GM15510 (cell line): ENCODE measurements around the gene NOL4L.

Experiments used
- POLR2A ChIP-seq: IDR thresholded peaks from 3 replicates; pipeline ENCODE4 v1.6.1; 2011; ENCODE audit warnings: borderline replicate concordance; ENCODE audit not compliant: insufficient read length; ENCODE audit errors: extremely low read depth

Gene NOL4L

DNA sequence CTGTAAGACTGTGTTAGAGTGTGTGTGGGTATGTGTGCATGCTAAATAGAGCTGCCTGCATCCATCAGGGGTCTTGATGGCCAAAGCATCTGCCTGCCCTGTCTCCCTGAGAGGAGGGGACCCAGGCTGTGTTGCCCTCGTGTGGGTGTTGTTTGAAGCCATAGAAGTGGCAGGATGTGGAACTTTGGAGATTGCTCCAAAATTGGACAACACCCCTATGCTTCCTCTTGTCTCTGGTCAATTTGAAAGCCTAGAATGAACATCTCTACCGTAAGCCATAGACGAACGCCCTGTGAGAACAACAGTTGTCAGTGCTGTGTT is 144.4 kb downstream of the NOL4L start:
- no peak for TF ChIP-seq POLR2A

DNA sequence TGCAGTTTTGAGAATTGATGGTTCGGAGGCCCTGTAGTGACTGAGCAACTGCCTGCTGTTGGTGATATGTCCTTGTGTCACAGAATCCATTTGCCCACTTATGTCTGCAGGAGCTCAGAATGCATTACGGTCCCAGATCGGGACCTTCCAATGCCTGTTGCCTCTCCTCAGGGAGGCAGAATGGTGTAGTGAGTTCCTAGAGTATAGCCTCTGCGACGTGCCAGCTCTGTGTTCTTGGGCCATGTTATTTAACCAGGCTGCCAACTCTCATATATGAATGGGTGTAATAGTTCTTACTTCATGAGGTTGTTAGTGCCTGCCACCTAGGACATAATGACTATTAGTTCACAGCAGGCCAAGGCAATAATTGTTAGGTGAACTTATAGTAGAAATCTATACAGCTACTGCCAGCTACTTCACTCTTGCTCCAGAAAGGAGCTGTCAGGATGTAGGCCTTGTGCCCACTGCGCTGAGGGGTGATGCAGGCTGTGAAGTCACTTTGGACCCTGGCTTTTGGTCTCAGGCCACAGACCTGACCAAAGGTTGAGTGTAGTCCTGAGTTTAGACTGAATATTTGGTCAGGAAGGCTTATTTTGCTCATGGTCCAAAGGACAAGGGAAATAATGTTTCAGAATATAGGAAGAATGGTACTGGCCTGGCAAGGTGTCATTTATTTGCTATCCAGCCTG is 144.9 kb downstream of the NOL4L start:
- TF ChIP-seq POLR2A = no peak

DNA sequence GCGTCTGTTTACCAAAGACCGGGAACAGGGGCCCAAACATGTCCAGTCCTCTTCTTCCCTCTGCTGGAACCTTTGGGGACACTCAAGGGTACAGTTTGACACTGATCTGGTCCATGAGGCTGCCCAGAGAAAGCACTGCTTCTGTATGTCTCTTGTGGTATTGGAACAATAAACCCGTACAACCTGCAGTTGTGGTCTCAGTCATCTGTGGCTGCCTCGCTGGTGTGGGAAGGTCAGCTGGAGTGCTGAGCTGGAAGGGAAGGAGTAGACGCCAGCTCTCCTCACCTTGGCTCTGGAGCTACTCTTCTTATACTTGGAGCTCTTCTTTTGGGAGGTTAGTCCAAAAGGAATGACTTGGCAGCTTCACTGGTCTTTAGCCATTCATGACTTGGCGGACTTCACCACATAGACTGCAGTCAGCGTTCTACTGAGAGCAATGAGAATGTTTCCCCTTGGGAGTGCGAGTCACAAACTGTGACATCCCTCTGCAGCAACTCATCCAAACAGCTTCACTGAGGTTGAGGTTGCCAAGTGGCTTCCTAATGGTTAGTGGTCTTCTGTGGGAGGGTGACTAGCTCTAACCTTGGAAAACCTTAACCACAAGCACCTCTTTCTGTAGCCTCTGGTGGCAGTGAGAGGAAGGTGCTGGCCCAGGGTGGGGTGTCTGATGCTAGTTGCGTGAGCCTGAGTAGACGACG is 145.9 kb downstream of the NOL4L start:
- no peak for TF ChIP-seq POLR2A

DNA sequence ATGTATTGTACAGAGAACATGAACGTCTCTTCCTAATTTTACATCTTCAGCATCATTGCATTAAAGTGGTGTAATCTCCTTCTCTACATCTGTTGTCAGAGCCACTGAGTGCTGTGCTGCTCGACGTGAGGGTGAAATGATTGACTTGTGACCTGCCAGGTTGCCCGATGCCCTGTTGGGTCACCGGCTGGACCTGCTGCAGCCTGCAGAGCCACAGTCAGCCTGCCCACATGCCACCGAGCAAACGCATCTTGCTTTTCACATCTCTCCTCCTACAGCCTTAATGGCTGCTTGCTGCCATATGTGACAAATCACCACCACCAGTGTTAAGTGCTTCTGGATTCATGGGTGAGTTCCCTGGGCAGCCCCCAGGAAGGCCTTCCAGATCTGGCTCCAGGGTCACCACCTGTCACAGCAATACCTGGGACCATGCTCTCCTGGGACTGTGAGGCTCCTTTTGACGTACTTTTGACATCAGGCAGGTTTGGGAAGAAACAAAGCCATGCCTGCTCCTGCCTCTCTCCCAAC is 146.7 kb downstream of the NOL4L start:
- TF ChIP-seq POLR2A = no peak

DNA sequence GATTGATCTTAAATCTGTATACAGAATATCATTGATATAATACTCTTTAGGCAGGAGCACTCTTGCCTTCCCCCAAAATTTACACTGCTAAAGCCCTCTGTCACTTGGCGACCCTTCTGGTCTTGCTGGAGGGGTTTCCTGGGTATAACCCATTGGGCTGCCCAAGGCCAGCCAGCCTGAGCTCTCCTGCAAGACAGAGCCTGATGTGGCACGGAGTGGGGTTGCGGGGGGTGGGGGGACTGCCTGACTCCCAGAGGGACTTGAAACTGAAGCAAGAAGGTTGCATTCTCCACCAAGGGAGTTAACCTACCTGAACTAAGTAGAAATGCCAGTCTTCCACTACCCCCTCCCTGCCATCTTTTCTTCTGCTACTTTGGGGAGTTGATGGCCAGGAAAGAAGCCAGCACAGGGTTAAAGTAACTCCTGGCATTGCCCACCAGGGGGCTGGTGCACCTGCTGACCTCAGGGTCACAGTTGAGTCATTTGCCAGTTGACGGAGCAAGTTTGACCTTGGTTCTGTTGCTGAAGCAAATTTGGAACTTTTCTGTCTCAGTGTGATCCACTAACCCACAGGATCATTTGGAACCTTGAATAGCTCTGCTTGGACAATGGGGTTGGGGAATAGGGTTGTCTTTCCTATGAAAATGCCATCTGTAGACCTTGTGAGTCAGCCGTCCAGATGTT is 147.6 kb downstream of the NOL4L start:
- TF ChIP-seq POLR2A = no peak

DNA sequence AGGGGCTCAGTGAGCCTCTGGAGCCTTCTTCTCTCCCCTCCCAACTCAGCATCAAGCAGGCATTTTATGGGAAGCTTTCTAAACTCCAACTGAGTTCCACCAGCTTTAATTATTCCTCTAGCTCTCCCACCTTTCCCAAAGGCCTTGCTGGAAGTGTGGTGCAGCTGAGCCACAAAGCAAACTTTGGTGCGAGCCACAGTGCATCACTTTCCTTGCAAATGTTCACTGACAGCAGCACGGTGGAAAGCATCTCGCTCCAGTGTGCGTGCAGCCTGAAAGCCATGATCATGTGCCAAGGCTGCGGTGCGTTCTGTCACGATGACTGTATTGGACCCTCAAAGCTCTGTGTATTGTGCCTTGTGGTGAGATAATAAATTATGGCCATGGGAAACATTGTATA is 148.2 kb downstream of the NOL4L start:
- TF ChIP-seq POLR2A = no peak

DNA sequence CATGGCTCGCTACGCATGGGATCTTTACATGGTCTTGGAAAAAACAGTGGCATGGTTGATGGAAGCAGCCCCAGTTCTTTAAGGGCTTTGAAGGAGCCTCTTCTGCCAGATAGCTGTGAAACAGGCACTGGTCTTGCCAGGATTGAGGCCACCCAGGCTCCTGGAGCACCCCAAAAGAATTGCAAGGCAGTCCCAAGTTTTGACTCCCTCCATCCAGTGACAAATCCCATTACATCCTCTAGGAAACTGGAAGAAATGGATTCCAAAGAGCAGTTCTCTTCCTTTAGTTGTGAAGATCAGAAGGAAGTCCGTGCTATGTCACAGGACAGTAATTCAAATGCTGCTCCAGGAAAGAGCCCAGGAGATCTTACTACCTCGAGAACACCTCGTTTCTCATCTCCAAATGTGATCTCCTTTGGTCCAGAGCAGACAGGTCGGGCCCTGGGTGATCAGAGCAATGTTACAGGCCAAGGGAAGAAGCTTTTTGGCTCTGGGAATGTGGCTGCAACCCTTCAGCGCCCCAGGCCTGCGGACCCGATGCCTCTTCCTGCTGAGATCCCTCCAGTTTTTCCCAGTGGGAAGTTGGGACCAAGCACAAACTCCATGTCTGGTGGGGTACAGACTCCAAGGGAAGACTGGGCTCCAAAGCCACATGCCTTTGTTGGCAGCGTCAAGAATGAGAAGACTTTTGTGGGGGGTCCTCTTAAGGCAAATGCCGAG is 148.8 kb downstream of the NOL4L start:
- no peak for TF ChIP-seq POLR2A

DNA sequence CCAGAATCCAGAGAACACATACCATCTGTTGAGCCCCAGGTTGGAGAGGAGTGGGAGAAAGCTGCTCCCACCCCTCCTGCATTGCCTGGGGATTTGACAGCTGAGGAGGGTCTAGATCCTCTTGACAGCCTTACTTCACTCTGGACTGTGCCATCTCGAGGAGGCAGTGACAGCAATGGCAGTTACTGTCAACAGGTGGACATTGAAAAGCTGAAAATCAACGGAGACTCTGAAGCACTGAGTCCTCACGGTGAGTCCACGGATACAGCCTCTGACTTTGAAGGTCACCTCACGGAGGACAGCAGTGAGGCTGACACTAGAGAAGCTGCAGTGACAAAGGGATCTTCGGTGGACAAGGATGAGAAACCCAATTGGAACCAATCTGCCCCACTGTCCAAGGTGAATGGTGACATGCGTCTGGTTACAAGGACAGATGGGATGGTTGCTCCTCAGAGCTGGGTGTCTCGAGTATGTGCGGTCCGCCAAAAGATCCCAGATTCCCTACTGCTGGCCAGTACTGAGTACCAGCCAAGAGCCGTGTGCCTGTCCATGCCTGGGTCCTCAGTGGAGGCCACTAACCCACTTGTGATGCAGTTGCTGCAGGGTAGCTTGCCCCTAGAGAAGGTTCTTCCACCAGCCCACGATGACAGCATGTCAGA is 149.6 kb downstream of the NOL4L start:
- no peak for TF ChIP-seq POLR2A

DNA sequence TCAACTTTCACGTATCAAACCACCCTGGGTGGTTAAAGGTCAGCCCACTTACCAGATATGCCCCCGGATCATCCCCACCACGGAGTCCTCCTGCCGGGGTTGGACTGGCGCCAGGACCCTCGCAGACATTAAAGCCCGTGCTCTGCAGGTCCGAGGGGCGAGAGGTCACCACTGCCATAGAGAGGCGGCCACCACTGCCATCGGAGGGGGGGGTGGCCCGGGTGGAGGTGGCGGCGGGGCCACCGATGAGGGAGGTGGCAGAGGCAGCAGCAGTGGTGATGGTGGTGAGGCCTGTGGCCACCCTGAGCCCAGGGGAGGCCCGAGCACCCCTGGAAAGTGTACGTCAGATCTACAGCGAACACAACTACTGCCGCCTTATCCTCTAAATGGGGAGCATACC is 150.7 kb downstream of the NOL4L start:
- no peak for TF ChIP-seq POLR2A

DNA sequence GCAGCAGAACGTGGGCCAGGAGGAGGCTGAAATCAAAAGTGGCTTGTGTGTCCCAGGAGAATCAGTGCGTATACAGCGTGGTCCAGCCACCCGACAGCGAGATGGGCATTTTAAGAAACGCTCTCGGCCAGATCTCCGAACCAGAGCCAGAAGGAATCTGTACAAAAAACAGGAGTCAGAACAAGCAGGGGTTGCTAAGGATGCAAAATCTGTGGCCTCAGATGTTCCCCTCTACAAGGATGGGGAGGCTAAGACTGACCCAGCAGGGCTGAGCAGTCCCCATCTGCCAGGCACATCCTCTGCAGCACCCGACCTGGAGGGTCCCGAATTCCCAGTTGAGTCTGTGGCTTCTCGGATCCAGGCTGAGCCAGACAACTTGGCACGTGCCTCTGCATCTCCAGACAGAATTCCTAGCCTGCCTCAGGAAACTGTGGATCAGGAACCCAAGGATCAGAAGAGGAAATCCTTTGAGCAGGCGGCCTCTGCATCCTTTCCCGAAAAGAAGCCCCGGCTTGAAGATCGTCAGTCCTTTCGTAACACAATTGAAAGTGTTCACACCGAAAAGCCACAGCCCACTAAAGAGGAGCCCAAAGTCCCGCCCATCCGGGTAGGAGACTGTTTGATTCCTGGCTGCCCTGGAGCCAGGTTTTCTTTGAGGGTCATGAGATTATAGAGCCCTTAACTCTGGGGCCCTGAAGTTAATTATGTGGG is 151.7 kb downstream of the NOL4L start:
- TF ChIP-seq POLR2A = no peak

DNA sequence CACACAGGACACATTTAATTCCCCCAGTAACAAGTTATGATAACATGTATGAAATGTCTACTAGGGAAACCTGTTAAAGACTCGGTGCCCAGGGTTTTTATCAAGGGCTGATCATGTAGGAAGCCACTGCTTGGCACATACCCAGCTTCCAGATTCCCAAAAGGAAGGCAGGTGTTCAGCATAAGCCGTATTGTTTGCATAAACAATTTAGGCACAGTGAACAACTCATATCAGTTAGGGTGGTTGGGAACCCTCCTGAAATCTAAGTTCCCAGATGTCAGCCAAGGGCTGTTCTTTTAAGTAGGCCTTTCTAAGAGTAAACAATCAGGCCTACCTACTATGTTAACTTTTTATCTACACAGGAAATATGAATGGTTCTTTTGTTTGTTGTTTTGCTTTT is 152.9 kb downstream of the NOL4L start:
- TF ChIP-seq POLR2A = no peak

DNA sequence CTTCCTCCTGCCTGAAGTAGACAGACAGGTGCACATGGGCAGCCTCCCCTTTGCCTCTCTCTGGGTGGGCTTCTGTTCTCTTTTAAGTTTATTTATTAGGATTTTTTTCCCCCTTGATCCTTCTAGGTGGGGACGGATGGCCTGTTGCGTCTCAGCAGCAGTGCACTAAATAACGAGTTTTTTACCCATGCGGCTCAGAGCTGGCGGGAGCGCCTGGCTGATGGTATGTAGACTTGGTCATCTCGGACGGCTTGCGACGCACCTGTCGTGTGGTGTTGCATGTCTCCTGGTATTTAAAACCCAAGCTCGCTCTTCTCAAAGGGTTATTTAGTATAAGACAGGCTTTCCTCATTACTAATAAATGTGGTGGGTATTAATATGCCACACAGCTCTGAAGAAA is 153.7 kb downstream of the NOL4L start:
- TF ChIP-seq POLR2A = no peak

DNA sequence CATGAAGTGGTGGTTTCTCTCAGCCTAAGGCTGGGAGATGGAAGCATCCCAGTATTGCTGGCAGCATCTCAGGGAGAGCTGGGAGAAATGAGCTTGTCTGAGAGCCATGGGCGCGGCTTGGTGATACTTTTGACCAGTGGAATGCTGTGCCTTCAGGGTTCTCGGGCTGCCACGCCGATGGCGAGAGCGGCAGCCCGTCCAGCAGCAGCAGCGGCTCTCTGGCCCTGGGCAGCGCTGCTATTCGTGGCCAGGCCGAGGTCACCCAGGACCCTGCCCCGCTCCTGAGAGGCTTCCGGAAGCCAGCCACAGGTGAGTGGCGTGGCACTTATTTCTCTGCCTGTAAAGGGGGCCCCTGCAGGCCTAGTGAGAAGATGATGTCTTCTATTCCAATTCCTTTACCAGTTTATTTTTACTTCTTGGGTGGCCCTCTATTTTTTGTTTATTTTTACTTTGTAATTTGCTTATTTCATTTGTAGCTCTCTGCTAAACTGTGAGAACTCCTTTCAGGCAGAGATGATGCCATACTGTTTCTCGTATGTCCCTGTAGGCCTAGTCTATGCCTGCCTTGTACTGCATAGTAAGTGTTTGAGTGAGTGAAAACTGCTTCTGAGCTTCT is 155.3 kb downstream of the NOL4L start:
- TF ChIP-seq POLR2A = no peak

DNA sequence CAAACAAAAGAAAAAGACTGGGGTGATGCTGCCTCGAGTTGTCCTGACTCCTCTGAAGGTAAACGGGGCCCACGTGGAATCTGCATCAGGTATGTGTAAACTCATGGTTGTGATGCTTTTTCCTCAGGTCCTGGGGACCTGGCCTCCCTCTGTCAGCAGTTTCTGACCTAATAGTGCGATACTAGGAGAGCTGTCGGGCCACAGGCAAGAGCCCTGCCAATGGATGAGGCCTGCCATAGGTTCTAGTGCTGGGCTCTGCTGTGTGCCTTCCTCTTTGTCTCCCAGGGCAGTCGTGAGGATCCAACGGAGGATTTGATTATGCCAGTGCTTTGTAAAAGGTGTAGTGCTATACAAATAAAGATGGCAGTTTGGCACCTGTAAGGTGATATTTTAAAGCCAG is 155.8 kb downstream of the NOL4L start:
- no peak for TF ChIP-seq POLR2A
